IPS-NIHi11 (cell line): ENCODE data around the gene EMC10.

ENCODE experiments used
- DNase-seq: peaks from one replicate; pipeline ENCODE4 v3.0.0; 2012; ENCODE audit warnings: mixed read lengths, low spot score

The EMC10 gene

GRCh38 chr19:50496189-50497021 lies 20.1 kb downstream of the EMC10 start:
- DNase-seq = peak; percentile 69

DNA sequence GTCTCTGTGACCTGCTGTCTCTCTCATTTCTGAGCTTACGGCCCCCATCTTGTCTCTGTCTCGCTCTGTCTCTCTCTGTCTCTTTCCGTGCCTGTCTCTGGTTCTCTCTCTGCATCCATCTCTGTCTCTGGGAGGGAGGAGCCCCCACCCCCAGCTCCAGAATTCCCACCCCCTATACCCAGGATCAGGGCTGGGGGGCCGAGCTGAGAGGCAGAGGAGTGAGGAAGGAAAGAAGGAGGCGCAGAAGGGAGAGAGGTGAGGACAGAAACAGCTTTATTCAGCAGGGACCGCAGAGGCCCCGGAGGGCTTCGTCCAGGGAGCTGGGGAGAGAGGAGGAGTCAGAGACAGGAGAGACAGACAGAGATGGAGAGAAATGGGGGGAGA lies 20.7 kb downstream of the EMC10 start:
- DNase-seq = no peak

DNA sequence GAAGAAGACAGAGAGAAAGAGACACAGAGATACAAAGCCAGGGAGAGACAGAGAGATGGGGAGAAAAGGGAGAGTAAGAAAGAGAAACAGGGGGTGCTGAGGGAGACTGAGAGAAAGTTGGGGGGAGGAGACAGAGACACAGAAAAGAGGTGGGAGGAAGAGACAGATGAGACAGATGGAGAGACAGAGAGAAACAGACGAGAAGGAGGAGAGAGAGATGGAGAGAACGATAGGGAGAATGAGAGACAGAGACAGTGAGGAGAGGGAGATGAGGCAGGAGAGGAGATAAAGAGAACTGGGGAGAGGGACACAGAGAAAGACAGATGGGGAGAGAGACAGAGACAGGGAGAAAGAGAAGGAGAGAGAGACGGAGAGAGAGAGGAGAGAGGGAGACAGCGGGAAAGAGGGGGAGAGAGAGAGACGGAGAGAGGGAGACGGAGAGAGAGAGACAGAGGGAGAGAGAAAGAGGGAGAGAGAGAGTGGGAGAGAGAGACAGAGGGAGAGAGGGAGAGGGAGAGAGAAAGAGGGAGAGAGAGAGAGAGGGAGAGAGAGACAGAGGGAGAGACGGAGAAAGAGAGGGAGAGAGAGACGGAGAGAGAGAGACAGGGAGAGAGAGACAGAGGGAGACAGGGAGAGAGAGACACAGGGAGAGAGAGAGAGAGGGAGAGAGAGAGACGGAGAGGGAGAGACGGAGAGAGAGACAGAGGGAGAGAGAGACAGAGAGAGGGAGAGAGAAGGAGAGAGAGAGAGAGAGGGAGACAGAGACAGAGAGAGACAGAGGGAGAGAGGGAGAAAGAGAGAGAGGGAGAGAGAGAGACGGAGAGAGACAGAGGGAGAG lies 22.1 kb downstream of the EMC10 start:
- DNase-seq = no peak

- peak; percentile 55 for DNase-seq
Measured at GRCh38 chr19:50500060-50500752, 23.9 kb downstream of the EMC10 start.

- DNase-seq = no peak
Measured at GRCh38 chr19:50500753-50501151, 24.4 kb downstream of the EMC10 start.

- no peak for DNase-seq
Measured at GRCh38 chr19:50501186-50501567, 24.9 kb downstream of the EMC10 start.

- DNase-seq = no peak
Measured at GRCh38 chr19:50501568-50502475, 25.5 kb downstream of the EMC10 start.

- DNase-seq = no peak
Measured at GRCh38 chr19:50505856-50506611, 29.7 kb downstream of the EMC10 start.

GRCh38 chr19:50506700-50507099 lies 30.4 kb downstream of the EMC10 start:
- DNase-seq = no peak

DNA sequence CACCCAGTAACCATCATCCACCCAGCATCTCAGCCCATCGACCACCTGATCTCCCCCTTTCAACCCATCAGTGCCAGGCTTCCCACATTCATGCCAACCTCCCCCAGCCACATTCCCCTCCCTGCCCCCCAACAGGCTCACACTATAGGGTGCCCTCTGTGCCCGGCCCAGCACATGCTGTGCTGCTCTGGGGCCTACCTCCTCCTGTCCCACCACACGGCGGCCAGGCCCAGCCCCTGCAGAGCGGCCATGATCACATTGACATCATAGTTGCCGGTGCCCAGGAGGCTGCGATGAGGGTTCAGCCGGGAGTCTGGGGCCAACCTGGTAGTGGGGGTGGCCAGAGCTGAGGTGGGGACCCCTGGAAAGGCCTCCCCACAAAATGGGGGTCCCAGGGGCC lies 31.1 kb downstream of the EMC10 start:
- DNase-seq = no peak

DNA sequence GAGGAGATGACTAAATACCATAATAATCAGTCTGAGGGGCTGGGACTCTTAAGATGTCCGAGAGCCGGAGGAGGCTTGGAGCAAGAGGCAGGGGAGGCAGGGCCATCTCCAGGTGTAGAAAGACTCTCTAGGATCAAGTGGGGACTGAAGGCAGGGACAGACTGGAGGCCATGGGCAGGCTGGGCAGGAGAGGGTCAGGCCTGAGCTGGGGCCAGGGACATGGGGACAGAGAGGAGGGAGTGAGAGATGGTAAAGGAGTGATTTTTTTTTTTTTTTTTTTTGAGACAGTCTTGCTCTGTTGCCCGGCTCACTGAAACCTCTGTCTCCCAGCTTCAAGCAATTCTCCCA lies 32.5 kb downstream of the EMC10 start:
- DNase-seq = no peak

DNA sequence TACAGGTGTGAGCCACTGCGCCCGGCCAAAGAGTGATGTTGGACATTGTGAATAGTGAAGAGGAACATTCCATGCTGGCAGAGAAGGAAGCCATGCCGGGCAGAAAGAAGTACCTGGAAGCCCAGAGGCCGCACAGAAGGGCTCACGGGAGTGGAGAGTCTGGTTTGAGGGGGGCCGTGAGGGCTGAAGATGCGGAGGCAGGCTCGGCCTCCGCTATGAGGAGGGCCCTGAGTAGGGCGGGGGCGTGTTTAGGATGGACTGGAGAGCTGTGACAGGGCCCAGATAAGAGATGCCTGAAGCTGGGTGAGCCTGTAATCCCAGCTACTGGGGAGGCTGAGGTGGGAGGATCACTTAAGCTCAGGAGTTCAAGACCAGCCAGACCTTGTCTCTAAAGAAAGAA lies 33.1 kb downstream of the EMC10 start:
- DNase-seq = no peak

DNA sequence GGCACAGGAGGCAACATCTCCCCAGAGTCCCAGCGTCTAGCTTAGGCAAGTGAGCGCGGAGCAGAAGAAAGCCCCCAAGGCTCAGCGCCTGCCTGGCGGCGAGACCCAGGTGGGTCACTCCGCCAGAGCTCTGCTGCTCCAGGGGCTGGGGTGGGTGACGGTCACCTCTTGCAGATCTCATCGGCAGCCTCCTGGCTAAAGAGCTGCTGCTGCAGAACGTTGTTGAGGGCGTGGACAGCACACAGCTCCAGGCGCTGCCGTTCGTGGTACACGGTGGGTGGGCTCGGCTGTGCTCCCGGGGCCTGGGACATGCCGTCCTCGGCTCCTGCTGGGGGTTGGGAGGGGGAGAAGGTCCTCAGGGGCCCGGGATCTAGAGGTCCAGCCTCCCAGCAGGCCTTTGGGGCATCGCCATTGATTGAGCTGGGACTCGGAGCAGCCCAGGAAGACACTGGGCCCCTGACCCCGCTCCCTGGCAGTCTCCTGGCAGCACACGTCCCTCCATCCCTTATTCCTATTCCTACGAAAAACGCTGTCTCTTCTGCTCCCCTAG lies 33.9 kb downstream of the EMC10 start:
- DNase-seq = no peak

GRCh38 chr19:50510700-50511068 lies 34.4 kb downstream of the EMC10 start:
- DNase-seq = peak; percentile 77

GRCh38 chr19:50511069-50511822 lies 34.9 kb downstream of the EMC10 start, which contains the start of gene JOSD2:
TSS of gene JOSD2 (minus strand) at chr19:50511191. CDS start at chr19:50510431, 760 bp downstream.
- peak; percentile 96 for DNase-seq

DNA sequence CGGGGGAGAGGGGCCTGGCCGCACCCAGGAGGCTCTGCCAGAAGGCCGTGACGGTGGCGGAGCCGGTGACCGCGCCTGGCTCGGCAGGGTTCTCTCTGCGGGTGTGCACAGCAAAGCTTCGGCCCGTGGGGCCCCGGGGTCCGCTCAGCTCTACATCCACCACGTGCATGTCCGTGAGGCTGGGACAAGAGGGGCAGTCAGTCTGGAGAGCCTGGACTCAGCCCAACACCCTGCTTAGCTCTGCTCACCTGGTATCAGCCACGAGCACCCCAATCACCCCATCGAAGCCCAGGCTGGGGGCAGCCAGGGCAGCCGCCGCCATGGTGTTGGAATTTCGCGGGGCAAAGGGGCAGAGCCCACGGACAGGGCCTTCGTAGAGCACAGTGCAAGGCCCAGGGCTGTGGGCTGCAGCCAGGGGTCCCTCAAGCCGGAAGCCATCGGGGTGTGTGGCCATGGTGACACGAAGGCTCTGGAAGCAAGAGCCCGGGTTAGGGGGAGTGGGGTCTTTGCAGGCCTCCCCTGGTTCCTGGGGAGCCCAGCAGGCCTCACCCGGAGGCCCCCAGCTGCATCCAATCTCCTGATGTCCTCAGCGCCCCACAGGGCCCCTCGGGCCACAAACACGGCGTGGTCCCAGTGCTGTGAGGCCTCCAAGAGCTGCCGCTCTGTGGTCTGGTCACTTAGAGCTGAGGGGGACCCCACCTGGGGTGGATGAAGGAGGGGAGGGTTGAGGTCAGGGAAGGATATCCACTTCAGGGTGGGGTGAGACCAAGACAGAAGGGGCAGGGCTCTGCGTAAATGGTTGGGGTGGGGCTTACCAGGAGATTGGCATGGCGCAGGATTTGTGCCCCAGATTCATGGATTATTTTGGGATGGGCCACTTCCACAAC lies 36.0 kb downstream of the EMC10 start:
- DNase-seq = no peak

DNA sequence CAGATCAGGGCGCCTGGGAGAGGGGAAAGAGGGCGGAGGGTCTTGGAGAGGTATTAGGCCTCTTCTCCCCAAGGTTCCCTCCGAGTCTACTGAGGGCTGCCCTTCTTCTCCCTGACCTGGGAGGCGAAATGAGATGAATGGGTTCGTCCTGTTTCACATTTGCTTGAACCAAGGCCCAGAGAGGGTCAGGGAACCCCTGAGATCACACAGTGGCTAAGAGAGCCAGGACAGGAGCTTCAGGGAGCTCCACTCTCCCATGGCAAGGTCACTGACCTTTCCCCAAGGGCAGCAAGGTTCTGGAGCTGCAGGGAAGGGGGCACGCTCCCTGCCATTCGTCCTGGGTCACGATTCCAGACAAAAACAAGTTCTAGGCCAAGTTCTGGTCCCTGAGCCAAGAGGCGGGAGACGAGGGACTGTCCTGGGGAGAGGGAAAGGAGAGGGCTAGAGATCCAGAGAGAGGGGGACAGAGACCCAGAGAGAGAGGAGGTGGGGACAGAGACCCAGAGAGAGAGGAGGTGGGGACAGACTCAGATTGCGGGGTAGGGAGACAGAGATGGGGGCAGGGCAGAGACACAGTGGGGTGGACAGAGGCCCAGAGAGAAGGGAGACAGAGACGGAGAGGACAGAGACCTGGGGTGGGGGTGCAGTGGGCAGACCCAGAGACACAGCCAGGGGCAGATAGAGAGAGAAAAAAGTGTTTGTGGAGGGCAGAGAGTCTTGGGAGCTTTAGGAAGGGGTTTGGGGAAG lies 36.9 kb downstream of the EMC10 start:
- DNase-seq = no peak

DNA sequence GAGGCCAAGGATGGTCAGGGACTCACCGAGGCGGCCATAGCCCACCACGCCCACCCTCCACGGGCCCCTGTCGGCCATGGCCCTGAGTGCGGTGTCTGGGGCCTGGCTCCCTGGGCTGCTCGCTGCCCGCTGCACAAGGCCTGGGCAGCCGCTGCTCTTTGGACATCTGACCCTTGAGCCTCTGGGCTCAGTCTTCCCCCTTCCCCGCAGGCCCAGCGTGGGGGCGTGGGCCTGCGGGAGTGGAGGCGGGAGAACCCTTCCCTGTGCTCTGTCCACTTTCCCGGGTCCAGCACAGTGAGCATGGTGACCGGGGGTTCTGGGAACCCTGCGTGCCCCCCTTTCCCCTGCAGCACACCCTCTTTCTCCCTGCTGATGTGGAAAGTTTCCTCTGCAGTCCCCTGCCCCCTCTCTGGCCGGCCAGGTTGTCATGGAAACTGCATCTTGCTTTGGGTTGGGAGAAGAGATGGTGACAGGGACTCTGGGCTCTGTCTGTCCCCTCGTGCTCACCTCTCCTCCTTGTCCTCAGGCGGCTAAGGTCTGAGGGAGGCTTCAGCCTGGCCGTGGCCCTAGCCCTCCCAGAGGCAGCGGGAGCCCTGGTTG lies 37.5 kb downstream of the EMC10 start, which contains the start of gene ASPDH:
Gene ASPDH (minus strand): TSS at position 168 of the 600 bp plus-strand sequence. CDS start 90 bp downstream, at position 78.
- DNase-seq = no peak
